ENCODE data around the gene CCDC33. TPM values are rescaled to one million over a fixed set of nuclear protein-coding genes. Genes with fewer than 3 reads are reported as not detected.

CCDC33 gene
- total and polyA plus RNA-seq, 2 donors (not counting 1 experiment from before 2014, with no cell fraction given) = not detected

DNA sequence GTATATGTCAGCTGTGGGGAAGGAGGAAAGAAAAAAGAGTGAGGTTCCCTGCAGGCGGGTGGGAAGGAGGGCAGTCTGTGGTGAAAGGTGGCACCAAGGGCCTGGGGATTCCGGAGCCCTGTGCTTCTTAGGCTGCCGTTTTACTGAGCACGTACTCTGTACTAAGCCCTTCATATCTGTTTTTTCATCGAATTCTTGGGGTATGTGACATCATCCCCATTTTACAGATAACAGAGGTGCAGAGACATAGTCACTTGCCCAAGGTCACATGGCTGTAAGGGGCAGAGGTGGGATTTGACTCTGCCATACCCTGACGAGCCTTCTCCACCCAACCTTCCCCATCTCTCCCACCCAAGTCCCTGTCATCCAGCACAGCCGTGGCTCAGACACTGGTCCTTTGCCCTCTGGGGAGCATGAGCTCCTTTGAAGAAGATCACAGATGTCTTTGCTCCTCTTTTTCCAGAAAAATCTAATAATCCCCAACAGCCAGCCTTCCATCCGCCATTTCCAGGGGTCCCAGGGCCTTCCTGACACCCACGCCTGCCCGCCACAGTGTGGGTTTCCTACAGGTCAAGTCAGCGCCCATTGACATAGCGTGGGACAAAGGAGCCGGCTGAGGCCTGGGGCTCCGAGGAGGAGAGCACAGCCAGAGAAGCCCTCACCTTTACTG, 107.1 kb downstream of the CCDC33 start:
- Histone ChIP-seq H3K9ac (ENCODE audit: low read length) (no peak overlapping the region), H3K27ac (ENCODE audit: low read length in 2 of 2) (no peak overlapping the region), H3K27me3 (replicated peaks in 1 of 4; ENCODE audit: control extremely low read depth in 1 of 4, control insufficient read depth in 3 of 4, insufficient read depth in 4 of 4, low read length in 3 of 4) (no peaks in the 10 kb centered on the region), H3K4me1 (ENCODE audit: control insufficient read depth in 2 of 2, insufficient read depth in 2 of 2, low read length in 2 of 2) (no peaks in the 10 kb centered on the region), H2AFZ (ENCODE audit: insufficient read depth, low read depth, low read length, poor library complexity, severe bottlenecking) (no peak overlapping the region), H3K4me2 (replicated peaks; ENCODE audit: low read depth, low read length, poor library complexity, severe bottlenecking) (no peak overlapping the region), H3K9me3 (ENCODE audit: control extremely low read depth in 1 of 3, control insufficient read depth in 2 of 3, insufficient read depth in 1 of 3, low read length in 2 of 3) (no peaks in the 10 kb centered on the region), H3K79me2 (ENCODE audit: control insufficient read depth, insufficient read depth, low read length) (no peaks in the 10 kb centered on the region), H4K20me1 (ENCODE audit: control insufficient read depth, insufficient read depth, low read length, poor library complexity, severe bottlenecking) (no peaks in the 10 kb centered on the region), H3K36me3 (replicated peaks in 1 of 2; ENCODE audit: control extremely low read depth in 1 of 2, control insufficient read depth in 1 of 2, extremely low read depth in 1 of 2, insufficient read depth in 2 of 2, low read length in 1 of 2) (no peaks in the 10 kb centered on the region), H3K4me3 (ENCODE audit: control extremely low read depth in 1 of 5, extremely low read depth in 1 of 5, insufficient read depth in 1 of 5, low read depth in 2 of 5, low read length in 4 of 5) (no peak overlapping the region)
- DNase-seq (no peak), ATAC-seq (ENCODE audit: low read depth) (no peak)
- peaks cover 23% of the 10 kb centered on the region for H3K27me3 Mint-ChIP-seq
- ChIA-PET POLR2A (no interaction called here), CTCF (no interaction called here)
- 94% methylated on average over 12 of the region's 14 CpGs for WGBS (ENCODE audit: insufficient coverage)
- H3K9me3 Mint-ChIP-seq (ENCODE audit: insufficient read depth) = no peaks in the 10 kb centered on the region
- no peak overlapping the region for H3K4me3 Mint-ChIP-seq
- intact Hi-C loops (cut with micrococcal nuclease) = no loop called here
- H3K4me1 Mint-ChIP-seq = no peaks in the 10 kb centered on the region
- H3K27ac Mint-ChIP-seq = no peak overlapping the region
- TF ChIP-seq CTCF (IDR thresholded peaks at IDR 0.05) (no peak), EZH2 (IDR thresholded peaks at IDR 0.05; ENCODE audit: borderline replicate concordance, insufficient read depth, low read depth, low read length, poor library complexity, severe bottlenecking) (no peak)

DNA sequence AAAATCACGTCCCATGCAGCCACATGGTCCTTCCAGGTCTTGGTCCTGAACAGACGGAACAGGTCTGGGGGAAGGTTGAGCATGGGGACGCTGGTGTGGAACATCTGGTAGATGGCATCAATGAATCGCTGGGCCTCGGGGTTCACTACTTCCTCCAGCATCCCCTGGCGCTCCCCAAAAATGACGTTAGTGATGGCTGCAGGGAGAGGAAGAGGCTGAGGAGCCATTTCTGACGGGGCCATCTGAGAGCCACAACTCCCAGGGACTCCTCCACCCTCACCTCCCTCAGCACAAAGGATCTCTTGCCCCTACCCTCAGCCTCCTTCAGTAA, 107.6 kb downstream of the CCDC33 start:
- ATAC-seq (ENCODE audit: low read depth) = no peak
- no peak overlapping the region for H3K9ac ChIP-seq (ENCODE audit: low read length)

More for the DNA sequence above, 107.6 kb downstream of the CCDC33 start:
- DNase-seq = no peak
- H3K9me3 Mint-ChIP-seq (ENCODE audit: insufficient read depth) = no peaks in the 10 kb centered on the region
- H3K4me1 Mint-ChIP-seq = no peaks in the 10 kb centered on the region
- no peaks in the 10 kb centered on the region for H3K9me3 ChIP-seq (ENCODE audit: control extremely low read depth in 1 of 3, control insufficient read depth in 2 of 3, insufficient read depth in 1 of 3, low read length in 2 of 3)
- H3K27me3 ChIP-seq (replicated peaks in 1 of 4; ENCODE audit: control extremely low read depth in 1 of 4, control insufficient read depth in 3 of 4, insufficient read depth in 4 of 4, low read length in 3 of 4) = no peaks in the 10 kb centered on the region
- no peak overlapping the region for H3K27ac Mint-ChIP-seq
- 81% methylated on average over 3 of the region's 8 CpGs for WGBS (ENCODE audit: insufficient coverage)
- no peak overlapping the region for H2AFZ ChIP-seq (ENCODE audit: insufficient read depth, low read depth, low read length, poor library complexity, severe bottlenecking)
- H3K27ac ChIP-seq (ENCODE audit: low read length in 2 of 2) = no peak overlapping the region
- no peak overlapping the region for H3K4me3 Mint-ChIP-seq
- H3K36me3 ChIP-seq (replicated peaks in 1 of 2; ENCODE audit: control extremely low read depth in 1 of 2, control insufficient read depth in 1 of 2, extremely low read depth in 1 of 2, insufficient read depth in 2 of 2, low read length in 1 of 2) = no peaks in the 10 kb centered on the region
- TF ChIP-seq CTCF (IDR thresholded peaks at IDR 0.05) (no peak), EZH2 (IDR thresholded peaks at IDR 0.05; ENCODE audit: borderline replicate concordance, insufficient read depth, low read depth, low read length, poor library complexity, severe bottlenecking) (no peak)
- intact Hi-C loops (cut with micrococcal nuclease) = no loop called here
- H4K20me1 ChIP-seq (ENCODE audit: control insufficient read depth, insufficient read depth, low read length, poor library complexity, severe bottlenecking) = no peaks in the 10 kb centered on the region
- no peaks in the 10 kb centered on the region for H3K79me2 ChIP-seq (ENCODE audit: control insufficient read depth, insufficient read depth, low read length)
- H3K4me2 ChIP-seq (replicated peaks; ENCODE audit: low read depth, low read length, poor library complexity, severe bottlenecking) = no peak overlapping the region
- H3K4me1 ChIP-seq (ENCODE audit: control insufficient read depth in 2 of 2, insufficient read depth in 2 of 2, low read length in 2 of 2) = no peaks in the 10 kb centered on the region
- H3K4me3 ChIP-seq (ENCODE audit: control extremely low read depth in 1 of 5, extremely low read depth in 1 of 5, insufficient read depth in 1 of 5, low read depth in 2 of 5, low read length in 4 of 5) = no peak overlapping the region
- peaks cover 23% of the 10 kb centered on the region for H3K27me3 Mint-ChIP-seq
- ChIA-PET CTCF (no interaction called here), POLR2A (no interaction called here)
